ENCODE measurements around the gene LRRC25. TPM values are rescaled to one million over a fixed set of nuclear protein-coding genes. Genes with fewer than 3 reads are reported as not detected.

Gene LRRC25
- total and polyA plus RNA-seq, 8 donors, result 0.98 to 11.2 (median 2.7) TPM; not detected in 2

GRCh38 chr19:18416778-18417249 lies 19.4 kb upstream of the LRRC25 start:
- 0 to 1% (median 0%) methylated on average over 32 to 44 of the region's 44 CpGs for WGBS, 5 donors
- no peaks in the 10 kb centered on the region for H3K9me3 ChIP-seq

GRCh38 chr19:18415178-18415867 lies 17.9 kb upstream of the LRRC25 start:
- peaks cover 55 to 62% (median 59%) of the 10 kb centered on the region in 4 donors for H3K4me1 ChIP-seq
- DNase-seq, result peak in 1 of 2 donors; percentile 90
- H3K4me3 ChIP-seq, result peak overlapping the region in 3 of 4 donors; percentile 22 to 31 (median 23)
- peak overlapping the region; percentile 68 to 95 (median 90) for H3K27ac ChIP-seq
- TF ChIP-seq CTCF (IDR thresholded peaks at IDR 0.05) (no peak), POLR2AphosphoS5 (IDR thresholded peaks at IDR 0.05) (peak; percentile 27 to 69 (median 27)), EP300 (IDR thresholded peaks at IDR 0.05) (no peak), POLR2A (IDR thresholded peaks at IDR 0.05) (no peak)
- H3K27me3 ChIP-seq, result peaks cover 0 to 38% (median 22%) of the 10 kb centered on the region in 3 donors
- H3K36me3 ChIP-seq, result no peaks in the 10 kb centered on the region
- intact Hi-C loops (cut with DNase I; ENCODE audit: low total_unique reads), result no loop called here
- 31 to 56% (median 45%) methylated on average over 25 of the region's 25 CpGs for WGBS, 5 donors
- H3K9me3 ChIP-seq, result no peaks in the 10 kb centered on the region

More at GRCh38 chr19:18416778-18417249, 19.4 kb upstream of the LRRC25 start:
- intact Hi-C loops (cut with DNase I; ENCODE audit: low total_unique reads), result no loop called here
- peak; percentile 74 to 98 for DNase-seq
- Histone ChIP-seq H3K27me3 (peaks cover 0 to 38% (median 22%) of the 10 kb centered on the region in 3 donors), H3K4me1 (peaks cover 67 to 73% (median 71%) of the 10 kb centered on the region in 4 donors), H3K27ac (peak overlapping the region; percentile 84 to 95 (median 90)), H3K4me3 (peak overlapping the region; percentile 36 to 69 (median 38)), H3K36me3 (no peaks in the 10 kb centered on the region)
- TF ChIP-seq POLR2AphosphoS5 (IDR thresholded peaks at IDR 0.05) (peak in 1 of 3 donors; percentile 8), POLR2A (IDR thresholded peaks at IDR 0.05) (no peak)

GRCh38 chr19:18414504-18415177 lies 17.2 kb upstream of the LRRC25 start:
- Histone ChIP-seq H3K27ac (peak overlapping the region; percentile 68 to 95 (median 90)), H3K9me3 (no peaks in the 10 kb centered on the region), H3K4me3 (peak overlapping the region in 3 of 4 donors; percentile 22 to 31 (median 23)), H3K36me3 (no peaks in the 10 kb centered on the region), H3K4me1 (peaks cover 49 to 62% (median 53%) of the 10 kb centered on the region in 4 donors), H3K27me3 (peaks cover 0 to 38% (median 22%) of the 10 kb centered on the region in 3 donors)
- intact Hi-C loops (cut with DNase I; ENCODE audit: low total_unique reads), result loop anchor here (5.0 kb wide), 1 partner anchor 62 kb away; no protein-coding TSS in a partner anchor
- WGBS, 5 donors, result 11 to 29% (median 19%) methylated on average over 10 to 11 of the region's 11 CpGs
- DNase-seq, result peak in 1 of 2 donors; percentile 76
- TF ChIP-seq CTCF (IDR thresholded peaks at IDR 0.05) (no peak), POLR2AphosphoS5 (IDR thresholded peaks at IDR 0.05) (no peak), POLR2A (IDR thresholded peaks at IDR 0.05) (no peak), EP300 (IDR thresholded peaks at IDR 0.05) (no peak)

GRCh38 chr19:18412610-18413239 lies 15.3 kb upstream of the LRRC25 start:
- intact Hi-C loops (cut with DNase I; ENCODE audit: low total_unique reads), result loop anchor here (5.0 kb wide), 1 partner anchor 60 kb away; no protein-coding TSS in a partner anchor
- H3K27me3 ChIP-seq, result peaks cover 0 to 29% (median 20%) of the 10 kb centered on the region in 3 donors
- DNase-seq, result no peak
- no peak overlapping the region for H3K27ac ChIP-seq
- TF ChIP-seq POLR2AphosphoS5 (IDR thresholded peaks at IDR 0.05) (no peak), CTCF (IDR thresholded peaks at IDR 0.05) (no peak), EP300 (IDR thresholded peaks at IDR 0.05) (no peak), POLR2A (IDR thresholded peaks at IDR 0.05) (no peak)
- no peaks in the 10 kb centered on the region for H3K9me3 ChIP-seq
- no peaks in the 10 kb centered on the region for H3K36me3 ChIP-seq
- no peak overlapping the region for H3K4me3 ChIP-seq
- peaks cover 36 to 55% (median 39%) of the 10 kb centered on the region in 4 donors for H3K4me1 ChIP-seq
- WGBS, 5 donors, result 78 to 84% (median 81%) methylated on average over 16 of the region's 16 CpGs
